PFSK-1 (cell line): ENCODE measurements around the gene OGFR.

ENCODE experiments used
- FOXP2 ChIP-seq: optimal IDR thresholded peaks from 2 replicates; pipeline ENCODE3; 2011; ENCODE audit warnings: borderline replicate concordance, control low read depth, inconsistent platforms; ENCODE audit not compliant: insufficient read depth; ENCODE audit errors: extremely low read length, extremely low read depth
- POLR2AphosphoS5 ChIP-seq: IDR thresholded peaks from 2 replicates; pipeline ENCODE4 v1.6.1; 2012; ENCODE audit warnings: low read depth, mild to moderate bottlenecking, control low read depth, low read length, moderate library complexity
- REST ChIP-seq, 2 experiments: IDR thresholded peaks; 2 replicates each; pipeline versions ENCODE4 v1.6.1 to v1.8.0; 2011 to 2012; ENCODE audit warnings: low read depth in 2 of 2, low read length in 2 of 2, control low read depth in 1 of 2, inconsistent platforms in 1 of 2, mild to moderate bottlenecking in 1 of 2, moderate library complexity in 1 of 2; ENCODE audit not compliant: insufficient read depth in 1 of 2
- SIN3A ChIP-seq: IDR thresholded peaks from 2 replicates; pipeline ENCODE4 v1.6.1; 2012; ENCODE audit warnings: mild to moderate bottlenecking, low read length, moderate library complexity, borderline replicate concordance; ENCODE audit not compliant: insufficient read depth
- TAF1 ChIP-seq: IDR thresholded peaks from 2 replicates; pipeline ENCODE4 v1.6.1; 2012; ENCODE audit warnings: low read length, control low read depth, borderline replicate concordance; ENCODE audit not compliant: insufficient read depth

GRCh38 chr20:62839816-62840215, 35.2 kb downstream of the OGFR start:
- no peak for TF ChIP-seq REST (IDR thresholded peaks at IDR 0.05; ENCODE audit: insufficient read depth in 1 of 2, low read depth in 2 of 2, low read length in 2 of 2)
- TF ChIP-seq TAF1: no peak
- TF ChIP-seq FOXP2: no peak
- TF ChIP-seq SIN3A: no peak
- no peak for TF ChIP-seq POLR2AphosphoS5
